ENCODE results near the gene EGR4. TPM values are rescaled to one million over a fixed set of nuclear protein-coding genes. Genes with fewer than 3 reads are reported as not detected.

EGR4 gene
- total and polyA plus RNA-seq, 4 donors, result 0.10 TPM; not detected in 3

DNA sequence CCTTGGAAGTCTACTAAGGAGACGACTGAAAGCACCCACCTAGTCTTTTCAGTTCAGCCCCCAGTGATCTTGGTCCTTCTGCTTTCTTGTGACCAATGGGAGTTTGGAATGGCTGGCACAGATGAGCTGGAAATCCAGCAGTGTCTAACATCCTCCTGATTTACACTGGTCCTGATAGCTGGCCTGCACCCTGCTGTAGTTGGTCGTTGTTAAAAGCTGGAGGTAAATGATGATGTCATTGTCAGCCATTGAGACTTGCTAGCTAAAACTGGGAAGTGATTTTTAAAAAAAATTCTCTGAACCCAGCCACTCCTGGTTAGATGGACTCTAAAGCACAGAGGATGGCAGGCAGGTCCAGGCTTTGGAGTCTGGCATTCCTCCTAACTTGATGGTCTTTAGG is 39.9 kb downstream of the EGR4 start:
- Histone ChIP-seq H3K27ac (ENCODE audit: low read depth, low read length) (no peak overlapping the region), H3K9me3 (ENCODE audit: control insufficient read depth, insufficient read depth, low read length) (no peaks in the 10 kb centered on the region), H3K27me3 (ENCODE audit: control insufficient read depth, insufficient read depth, low read length) (no peaks in the 10 kb centered on the region), H3K4me1 (ENCODE audit: control insufficient read depth, insufficient read depth, low read length) (no peaks in the 10 kb centered on the region), H3K36me3 (ENCODE audit: control insufficient read depth, insufficient read depth, low read length) (peaks cover 70% of the 10 kb centered on the region), H3K4me3 (ENCODE audit: low read depth, low read length) (no peak overlapping the region)
- WGBS (ENCODE audit: insufficient coverage), result 60% methylated on average over 1 of the region's 2 CpGs
- no peak for DNase-seq (ENCODE audit: low read depth in 4 of 6, low spot score in 6 of 6)

DNA sequence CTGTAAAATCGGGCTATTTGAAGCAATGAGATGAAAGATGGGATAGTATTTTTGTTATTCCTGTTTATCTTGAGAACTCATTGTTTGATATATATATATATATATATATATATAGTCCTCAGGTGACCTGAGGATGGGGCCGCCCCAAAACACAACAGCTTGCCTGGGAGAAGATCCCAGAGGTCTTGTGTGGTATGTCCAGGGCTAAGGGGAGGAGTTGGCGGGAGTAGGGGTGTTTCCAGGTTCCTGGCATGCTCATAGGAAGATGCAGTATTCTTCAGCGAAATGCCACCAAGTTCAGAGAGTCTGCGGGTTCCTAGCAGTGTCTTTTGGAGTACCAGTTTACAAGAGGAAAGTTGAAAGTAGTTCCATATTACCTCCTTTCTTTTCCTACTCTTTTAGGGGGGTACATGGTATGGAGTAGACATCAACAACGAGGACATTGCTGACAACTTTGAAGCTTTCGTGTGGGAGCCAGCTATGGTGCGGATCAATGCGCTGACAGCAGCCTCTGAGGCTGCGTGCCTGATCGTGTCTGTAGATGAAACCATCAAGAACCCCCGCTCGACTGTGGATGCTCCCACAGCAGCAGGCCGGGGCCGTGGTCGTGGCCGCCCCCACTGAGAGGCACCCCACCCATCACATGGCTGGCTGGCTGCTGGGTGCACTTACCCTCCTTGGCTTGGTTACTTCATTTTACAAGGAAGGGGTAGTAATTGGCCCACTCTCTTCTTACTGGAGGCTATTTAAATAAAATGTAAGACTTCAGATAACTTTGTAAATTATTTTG is 40.9 kb downstream of the EGR4 start:
- 97% methylated on average over 7 of the region's 17 CpGs for WGBS (ENCODE audit: insufficient coverage)
- H3K27me3 ChIP-seq (ENCODE audit: control insufficient read depth, insufficient read depth, low read length), result no peaks in the 10 kb centered on the region
- no peak overlapping the region for H3K4me3 ChIP-seq (ENCODE audit: low read depth, low read length)
- H3K9me3 ChIP-seq (ENCODE audit: control insufficient read depth, insufficient read depth, low read length), result no peaks in the 10 kb centered on the region
- no peak for DNase-seq (ENCODE audit: low read depth in 4 of 6, low spot score in 6 of 6)
- peaks cover 69% of the 10 kb centered on the region for H3K36me3 ChIP-seq (ENCODE audit: control insufficient read depth, insufficient read depth, low read length)
- no peaks in the 10 kb centered on the region for H3K4me1 ChIP-seq (ENCODE audit: control insufficient read depth, insufficient read depth, low read length)
- H3K27ac ChIP-seq (ENCODE audit: low read depth, low read length), result no peak overlapping the region

DNA sequence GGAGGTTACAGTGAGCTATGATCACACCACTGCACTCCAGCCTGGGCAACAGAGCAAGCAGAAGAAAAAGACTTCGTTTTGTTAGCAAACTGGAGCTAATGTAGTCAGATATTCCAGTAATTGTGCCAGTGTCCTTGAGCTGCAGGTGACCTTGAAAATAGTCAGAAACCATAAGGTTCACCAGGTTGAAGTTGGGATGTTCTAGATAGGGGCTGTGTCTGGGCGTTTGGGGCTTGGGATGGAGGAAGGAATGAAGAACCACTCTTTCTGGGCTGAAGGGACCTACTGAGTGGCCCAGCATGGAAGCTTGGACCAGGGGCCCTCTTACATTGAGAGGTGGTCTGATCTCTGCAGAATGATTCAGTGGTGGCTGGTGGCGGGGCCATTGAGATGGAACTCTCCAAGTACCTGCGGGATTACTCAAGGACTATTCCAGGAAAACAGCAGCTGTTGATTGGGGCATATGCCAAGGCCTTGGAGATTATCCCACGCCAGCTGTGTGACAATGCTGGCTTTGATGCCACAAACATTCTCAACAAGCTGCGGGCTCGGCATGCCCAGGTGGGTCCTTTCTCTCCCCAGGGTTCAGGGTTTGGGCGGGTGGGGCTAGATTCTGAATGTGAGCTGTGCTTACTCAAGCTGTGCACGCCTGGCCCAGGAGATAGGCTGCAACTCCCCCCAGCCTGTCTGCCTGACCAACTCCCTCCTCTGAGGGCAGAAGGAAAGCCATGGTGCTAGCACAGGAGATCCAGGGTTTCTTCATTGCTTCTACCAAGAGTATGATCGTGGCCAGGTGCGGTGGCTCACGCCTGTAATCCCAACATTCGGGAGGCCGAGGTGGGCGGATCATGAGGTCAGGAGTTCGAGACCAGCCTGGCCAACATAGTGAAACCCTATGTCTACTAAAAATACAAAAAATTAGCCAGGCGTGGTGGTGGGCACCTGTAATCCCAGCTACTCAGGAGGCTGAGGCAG is 42.2 kb downstream of the EGR4 start:
- H3K4me1 ChIP-seq (ENCODE audit: control insufficient read depth, insufficient read depth, low read length), result no peaks in the 10 kb centered on the region
- DNase-seq (ENCODE audit: low read depth in 4 of 6, low spot score in 6 of 6), result no peak
- H3K4me3 ChIP-seq (ENCODE audit: low read depth, low read length), result no peak overlapping the region
- H3K36me3 ChIP-seq (ENCODE audit: control insufficient read depth, insufficient read depth, low read length), result peaks cover 74% of the 10 kb centered on the region
- WGBS (ENCODE audit: insufficient coverage), result 87% methylated on average over 17 of the region's 17 CpGs
- no peaks in the 10 kb centered on the region for H3K9me3 ChIP-seq (ENCODE audit: control insufficient read depth, insufficient read depth, low read length)
- no peaks in the 10 kb centered on the region for H3K27me3 ChIP-seq (ENCODE audit: control insufficient read depth, insufficient read depth, low read length)
- H3K27ac ChIP-seq (ENCODE audit: low read depth, low read length), result no peak overlapping the region

DNA sequence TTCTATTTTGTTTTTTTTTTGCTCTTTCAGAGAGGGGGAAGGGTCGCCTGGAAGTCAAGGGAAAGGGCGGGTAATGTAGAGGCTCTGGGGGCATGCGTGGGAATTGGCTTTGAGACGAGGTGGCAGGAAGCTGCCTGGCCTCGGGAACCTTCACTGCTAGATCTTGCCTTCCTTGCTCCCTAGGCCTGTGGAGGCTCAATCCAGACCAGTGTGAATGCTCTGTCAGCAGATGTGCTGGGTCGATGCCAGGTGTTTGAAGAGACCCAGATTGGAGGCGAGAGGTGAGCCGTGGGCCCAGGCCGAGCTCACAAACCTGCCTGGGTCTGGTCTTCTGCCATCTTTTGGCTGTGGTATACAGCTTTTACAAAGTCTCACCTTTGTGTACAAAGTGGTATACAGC is 43.7 kb downstream of the EGR4 start:
- 92% methylated on average over 8 of the region's 9 CpGs for whole genome bisulfite sequencing (ENCODE audit: insufficient coverage)
- H3K9me3 ChIP-seq (ENCODE audit: control insufficient read depth, insufficient read depth, low read length), result no peaks in the 10 kb centered on the region
- H3K36me3 ChIP-seq (ENCODE audit: control insufficient read depth, insufficient read depth, low read length), result peaks cover 71% of the 10 kb centered on the region
- no peak for DNase-seq (ENCODE audit: low read depth in 4 of 6, low spot score in 6 of 6)
- no peaks in the 10 kb centered on the region for H3K27me3 ChIP-seq (ENCODE audit: control insufficient read depth, insufficient read depth, low read length)
- H3K4me3 ChIP-seq (ENCODE audit: low read depth, low read length), result no peak overlapping the region
- no peaks in the 10 kb centered on the region for H3K4me1 ChIP-seq (ENCODE audit: control insufficient read depth, insufficient read depth, low read length)
- no peak overlapping the region for H3K27ac ChIP-seq (ENCODE audit: low read depth, low read length)

DNA sequence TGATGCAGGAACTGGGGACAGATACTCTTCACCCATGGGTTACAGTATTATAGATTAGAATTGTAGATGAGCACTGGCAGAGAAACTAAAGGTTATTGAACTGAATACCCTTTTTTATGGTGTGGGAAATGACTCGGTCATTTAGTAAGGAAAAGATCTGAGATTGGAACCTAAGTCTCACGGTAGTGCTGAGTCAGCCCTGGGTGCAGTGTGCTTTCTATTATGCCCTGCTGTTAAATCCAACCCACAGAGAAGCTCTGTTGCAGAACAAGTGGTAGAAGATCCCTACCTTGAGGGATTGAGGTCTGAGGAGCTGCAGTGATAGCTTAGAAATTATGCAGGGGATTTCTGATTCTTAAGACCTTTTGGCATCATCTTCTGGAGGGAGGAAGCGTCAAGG is 46.5 kb downstream of the EGR4 start:
- no peak for DNase-seq (ENCODE audit: low read depth in 4 of 6, low spot score in 6 of 6)
- H3K27ac ChIP-seq (ENCODE audit: low read depth, low read length), result no peak overlapping the region
- no peak overlapping the region for H3K4me3 ChIP-seq (ENCODE audit: low read depth, low read length)
- H3K9me3 ChIP-seq (ENCODE audit: control insufficient read depth, insufficient read depth, low read length), result no peaks in the 10 kb centered on the region
- peaks cover 2% of the 10 kb centered on the region for H3K4me1 ChIP-seq (ENCODE audit: control insufficient read depth, insufficient read depth, low read length)
- 84% methylated on average over 3 of the region's 3 CpGs for WGBS (ENCODE audit: insufficient coverage)
- H3K27me3 ChIP-seq (ENCODE audit: control insufficient read depth, insufficient read depth, low read length), result no peaks in the 10 kb centered on the region
- peaks cover 69% of the 10 kb centered on the region for H3K36me3 ChIP-seq (ENCODE audit: control insufficient read depth, insufficient read depth, low read length)

DNA sequence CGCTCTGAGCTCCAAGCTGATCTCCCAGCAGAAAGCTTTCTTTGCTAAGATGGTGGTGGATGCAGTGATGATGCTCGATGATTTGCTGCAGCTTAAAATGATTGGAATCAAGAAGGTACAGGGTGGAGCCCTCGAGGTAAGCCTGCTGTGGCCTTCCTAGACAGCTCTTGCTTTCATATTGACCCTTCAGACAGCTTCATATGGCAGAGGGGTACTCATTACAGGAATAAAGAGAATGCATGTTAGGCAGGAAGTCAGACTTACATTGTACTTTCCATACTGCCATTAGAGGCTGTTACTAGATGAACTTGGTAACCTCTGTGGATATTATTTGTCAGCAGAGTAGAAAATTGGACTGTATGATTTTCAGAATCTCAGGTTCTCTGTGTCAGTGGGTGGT is 48.8 kb downstream of the EGR4 start:
- H3K27ac ChIP-seq (ENCODE audit: low read depth, low read length), result no peak overlapping the region
- peaks cover 50% of the 10 kb centered on the region for H3K36me3 ChIP-seq (ENCODE audit: control insufficient read depth, insufficient read depth, low read length)
- WGBS (ENCODE audit: insufficient coverage), result 67% methylated on average over 1 of the region's 3 CpGs
- no peaks in the 10 kb centered on the region for H3K27me3 ChIP-seq (ENCODE audit: control insufficient read depth, insufficient read depth, low read length)
- H3K4me1 ChIP-seq (ENCODE audit: control insufficient read depth, insufficient read depth, low read length), result peaks cover 2% of the 10 kb centered on the region
- H3K4me3 ChIP-seq (ENCODE audit: low read depth, low read length), result no peak overlapping the region
- no peak for DNase-seq (ENCODE audit: low read depth in 4 of 6, low spot score in 6 of 6)
- no peaks in the 10 kb centered on the region for H3K9me3 ChIP-seq (ENCODE audit: control insufficient read depth, insufficient read depth, low read length)

DNA sequence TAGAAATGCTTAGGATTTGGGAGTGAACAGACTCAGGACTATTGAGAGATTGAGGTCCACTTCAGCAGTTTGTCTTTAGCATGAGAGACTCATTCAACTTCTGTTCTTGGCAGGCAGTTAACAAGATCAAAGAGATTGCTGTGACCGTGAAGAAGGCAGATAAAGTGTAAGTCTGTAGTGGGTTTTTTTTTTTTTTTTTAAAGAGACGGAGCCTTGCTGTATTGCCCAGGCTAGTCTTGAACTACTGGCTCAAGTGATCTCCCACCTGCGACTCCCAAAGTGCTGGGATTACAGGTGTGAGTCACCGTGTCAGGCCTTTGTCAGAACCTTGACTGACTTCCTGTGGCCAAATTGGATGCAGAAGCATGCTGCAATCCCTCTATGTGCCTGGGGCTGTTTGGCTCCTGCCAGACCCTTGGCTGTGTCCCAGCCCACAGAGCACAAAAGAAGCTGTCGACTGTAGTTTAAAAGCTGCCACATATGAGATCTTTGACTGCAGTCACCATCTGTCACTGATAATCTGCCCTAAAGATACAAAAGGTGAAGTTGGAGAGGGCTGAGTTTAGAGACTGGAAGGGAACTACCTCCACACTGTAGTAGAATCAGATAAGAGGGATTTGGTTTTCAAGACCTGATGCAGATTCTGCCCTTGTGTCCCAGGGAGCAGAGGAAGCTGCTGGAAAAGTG is 49.3 kb downstream of the EGR4 start:
- 19% methylated on average over 3 of the region's 5 CpGs for WGBS (ENCODE audit: insufficient coverage)
- peaks cover 45% of the 10 kb centered on the region for H3K36me3 ChIP-seq (ENCODE audit: control insufficient read depth, insufficient read depth, low read length)
- peak in 2 of 6 donors; percentile 68 to 83 for DNase-seq (ENCODE audit: low read depth in 4 of 6, low spot score in 6 of 6)
- H3K4me3 ChIP-seq (ENCODE audit: low read depth, low read length), result no peak overlapping the region
- no peaks in the 10 kb centered on the region for H3K27me3 ChIP-seq (ENCODE audit: control insufficient read depth, insufficient read depth, low read length)
- no peaks in the 10 kb centered on the region for H3K9me3 ChIP-seq (ENCODE audit: control insufficient read depth, insufficient read depth, low read length)
- peaks cover 2% of the 10 kb centered on the region for H3K4me1 ChIP-seq (ENCODE audit: control insufficient read depth, insufficient read depth, low read length)
- peak overlapping the region; percentile 10 for H3K27ac ChIP-seq (ENCODE audit: low read depth, low read length)

Small RNA genes lying within 50 kb of the gene (small RNA-seq; reads per million reads assigned to genes)
- not detected for gene RNU6-111P (ENCODE audit: low replicate concordance)

Other genes starting within 250 kb of the EGR4 start
- 10 to 100 TPM; 26.0 to 39.3 TPM for gene SFXN5, start 221.8 kb downstream of the EGR4 start, total RNA-seq
- 10 to 100 TPM; 70.2 to 73.9 TPM for gene SFXN5, start 221.8 kb downstream of the EGR4 start, polyA plus RNA-seq (ENCODE audit: insufficient read length in 2 of 2)
- 10 to 100 TPM; 15.8 to 17.0 TPM for gene RAB11FIP5, start 180.6 kb downstream of the EGR4 start, total RNA-seq
- gene RAB11FIP5, start 180.6 kb downstream of the EGR4 start, polyA plus RNA-seq (ENCODE audit: insufficient read length in 2 of 2), result 10 to 100 TPM; 20.6 to 23.6 TPM
- not detected for gene NOTO, start 91.0 kb downstream of the EGR4 start, total RNA-seq
- gene NOTO, start 91.0 kb downstream of the EGR4 start, polyA plus RNA-seq (ENCODE audit: insufficient read length in 2 of 2), result under 1 TPM in 1 of 2 donors, not detected in 1; 0.06 TPM
- 10 to 100 TPM; 14.2 to 30.2 TPM for gene SMYD5, start 79.3 kb downstream of the EGR4 start, total RNA-seq
- 10 to 100 TPM; 36.9 to 42.5 TPM for gene SMYD5, start 79.3 kb downstream of the EGR4 start, polyA plus RNA-seq (ENCODE audit: insufficient read length in 2 of 2)
- 10 to 100 TPM; 12.6 to 38.0 TPM for gene PRADC1, start 60.3 kb downstream of the EGR4 start, total RNA-seq
- 10 to 100 TPM; 21.2 to 28.2 TPM for gene PRADC1, start 60.3 kb downstream of the EGR4 start, polyA plus RNA-seq (ENCODE audit: insufficient read length in 2 of 2)
- gene CCT7, start 59.2 kb downstream of the EGR4 start, total RNA-seq, result 100 to 1,000 TPM; 194 to 248 TPM
- 100 to 1,000 TPM; 212 to 225 TPM for gene CCT7, start 59.2 kb downstream of the EGR4 start, polyA plus RNA-seq (ENCODE audit: insufficient read length in 2 of 2)
- 10 to 100 TPM in 1 of 2 donors, 1 to 10 TPM in 1; 8.1 to 20.1 TPM for gene FBXO41, start 9.1 kb downstream of the EGR4 start, total RNA-seq
- gene FBXO41, start 9.1 kb downstream of the EGR4 start, polyA plus RNA-seq (ENCODE audit: insufficient read length in 2 of 2), result 10 to 100 TPM; 47.4 to 50.6 TPM
- 10 to 100 TPM; 44.1 to 55.3 TPM for gene ALMS1, start 92.3 kb upstream of the EGR4 start, total RNA-seq
- 10 to 100 TPM; 22.0 to 29.6 TPM for gene ALMS1, start 92.3 kb upstream of the EGR4 start, polyA plus RNA-seq (ENCODE audit: insufficient read length in 2 of 2)